ENCODE data around the gene EPB41L4A.
"Not testable (repeated sequence)": the region's sequence is repeated elsewhere in the genome, so short reads cannot be mapped to it uniquely, and the experiment has no call there.

The EPB41L4A gene

GRCh38 chr5:112248623-112249022 lies 170.5 kb downstream of the EPB41L4A start:
- no peak for DNase-seq

GRCh38 chr5:112247960-112248359 lies 171.1 kb downstream of the EPB41L4A start:
- DNase-seq = no peak

GRCh38 chr5:112245656-112246055 lies 173.4 kb downstream of the EPB41L4A start:
- no peak for DNase-seq

GRCh38 chr5:112239996-112240395 lies 179.1 kb downstream of the EPB41L4A start:
- no peak for DNase-seq

- no peak for DNase-seq
Measured at GRCh38 chr5:112238473-112238872, 180.6 kb downstream of the EPB41L4A start.

GRCh38 chr5:112237456-112237855 lies 181.6 kb downstream of the EPB41L4A start:
- DNase-seq = no peak

- no peak for DNase-seq
Measured at GRCh38 chr5:112234000-112234399, 185.1 kb downstream of the EPB41L4A start.

GRCh38 chr5:112232667-112233066 lies 186.4 kb downstream of the EPB41L4A start:
- DNase-seq = no peak

GRCh38 chr5:112230606-112231005 lies 188.5 kb downstream of the EPB41L4A start:
- no peak for DNase-seq

GRCh38 chr5:112228667-112229066 lies 190.4 kb downstream of the EPB41L4A start:
- peak; percentile 37 for DNase-seq

GRCh38 chr5:112227911-112228631 lies 191.0 kb downstream of the EPB41L4A start:
- DNase-seq = no peak

GRCh38 chr5:112226215-112226614 lies 192.9 kb downstream of the EPB41L4A start:
- DNase-seq = no peak

GRCh38 chr5:112222997-112223396 lies 196.1 kb downstream of the EPB41L4A start:
- not testable (repeated sequence) for DNase-seq

- no peak for DNase-seq
Measured at GRCh38 chr5:112221128-112221527, 197.9 kb downstream of the EPB41L4A start.

GRCh38 chr5:112219000-112219399 lies 200.1 kb downstream of the EPB41L4A start:
- DNase-seq = no peak

- DNase-seq = no peak
Measured at GRCh38 chr5:112217843-112218579, 201.1 kb downstream of the EPB41L4A start.

- DNase-seq = no peak
Measured at GRCh38 chr5:112216140-112216539, 202.9 kb downstream of the EPB41L4A start.

- DNase-seq = peak; percentile 9
Measured at GRCh38 chr5:112210430-112211005, 208.6 kb downstream of the EPB41L4A start.

GRCh38 chr5:112208699-112209615 lies 210.1 kb downstream of the EPB41L4A start:
- no peak for DNase-seq

GRCh38 chr5:112208195-112208594 lies 210.9 kb downstream of the EPB41L4A start:
- DNase-seq = not testable (repeated sequence)

GRCh38 chr5:112205846-112206245 lies 213.2 kb downstream of the EPB41L4A start:
- no peak for DNase-seq

GRCh38 chr5:112203229-112203628 lies 215.8 kb downstream of the EPB41L4A start:
- no peak for DNase-seq

- no peak for DNase-seq
Measured at GRCh38 chr5:112202694-112203093, 216.4 kb downstream of the EPB41L4A start.

All from NCI-H1105 (cell line).